ENCODE measurements around the gene VTI1A.
"Not testable (repeated sequence)": the region's sequence is repeated elsewhere in the genome, so short reads cannot be mapped to it uniquely, and the experiment has no call there.

The VTI1A gene

GRCh38 chr10:112835944-112836451, 389.0 kb downstream of the VTI1A start:
- DNase-seq (ENCODE audit: low spot score): no peak

GRCh38 chr10:112838784-112839481, 391.9 kb downstream of the VTI1A start:
- DNase-seq (ENCODE audit: low spot score): no peak

GRCh38 chr10:112839928-112840654, 393.1 kb downstream of the VTI1A start:
- DNase-seq (ENCODE audit: low spot score): no peak

DNA sequence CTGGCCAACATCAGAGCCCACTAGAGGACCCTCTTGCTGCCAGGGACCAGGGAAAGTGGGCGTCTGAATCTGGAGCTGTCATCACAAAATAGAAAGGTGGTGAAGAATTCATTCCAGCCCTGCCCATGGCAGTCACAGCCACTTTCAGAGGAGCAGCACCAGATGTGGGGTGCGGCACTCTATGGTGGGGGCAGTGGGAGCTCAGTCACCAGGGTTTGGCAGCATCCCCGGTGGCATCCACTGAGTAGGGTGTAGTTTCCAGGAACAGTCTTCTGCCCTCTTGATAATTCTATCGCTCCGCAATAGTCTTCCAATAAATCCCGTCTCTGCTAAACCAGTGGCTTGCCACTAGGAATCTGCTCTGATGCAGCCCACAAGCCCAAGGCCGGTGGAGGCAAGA, 394.5 kb downstream of the VTI1A start:
- DNase-seq (ENCODE audit: low spot score): no peak

DNA sequence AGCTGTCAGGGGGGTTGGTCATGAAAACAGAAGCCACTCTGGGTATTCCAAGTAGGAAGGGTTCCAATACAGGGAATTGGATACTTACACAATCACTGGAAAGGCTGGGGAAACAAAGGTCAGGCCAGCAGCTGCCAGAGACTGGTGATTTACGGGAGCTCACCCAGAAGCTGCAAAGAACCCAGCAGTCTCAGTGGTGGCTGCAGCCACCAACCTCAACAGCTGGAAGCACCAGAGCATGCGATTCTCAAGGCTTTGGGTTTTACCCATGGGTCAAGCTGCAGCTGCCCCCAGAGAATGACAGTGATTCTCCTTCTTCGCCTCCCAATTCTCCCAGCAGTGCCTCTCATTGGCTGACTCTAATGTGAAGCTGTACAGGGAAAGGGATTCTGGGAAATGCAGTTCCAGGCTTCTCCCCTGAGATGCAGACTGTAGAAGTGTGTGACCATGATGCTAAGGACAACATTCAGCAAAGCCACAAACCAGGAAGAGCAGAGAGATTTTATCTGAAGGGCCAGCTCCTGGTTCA, 395.9 kb downstream of the VTI1A start:
- DNase-seq (ENCODE audit: low spot score): peak; percentile 50

- DNase-seq (ENCODE audit: low spot score): no peak
Observed at GRCh38 chr10:112843623-112844022, 396.6 kb downstream of the VTI1A start.

DNA sequence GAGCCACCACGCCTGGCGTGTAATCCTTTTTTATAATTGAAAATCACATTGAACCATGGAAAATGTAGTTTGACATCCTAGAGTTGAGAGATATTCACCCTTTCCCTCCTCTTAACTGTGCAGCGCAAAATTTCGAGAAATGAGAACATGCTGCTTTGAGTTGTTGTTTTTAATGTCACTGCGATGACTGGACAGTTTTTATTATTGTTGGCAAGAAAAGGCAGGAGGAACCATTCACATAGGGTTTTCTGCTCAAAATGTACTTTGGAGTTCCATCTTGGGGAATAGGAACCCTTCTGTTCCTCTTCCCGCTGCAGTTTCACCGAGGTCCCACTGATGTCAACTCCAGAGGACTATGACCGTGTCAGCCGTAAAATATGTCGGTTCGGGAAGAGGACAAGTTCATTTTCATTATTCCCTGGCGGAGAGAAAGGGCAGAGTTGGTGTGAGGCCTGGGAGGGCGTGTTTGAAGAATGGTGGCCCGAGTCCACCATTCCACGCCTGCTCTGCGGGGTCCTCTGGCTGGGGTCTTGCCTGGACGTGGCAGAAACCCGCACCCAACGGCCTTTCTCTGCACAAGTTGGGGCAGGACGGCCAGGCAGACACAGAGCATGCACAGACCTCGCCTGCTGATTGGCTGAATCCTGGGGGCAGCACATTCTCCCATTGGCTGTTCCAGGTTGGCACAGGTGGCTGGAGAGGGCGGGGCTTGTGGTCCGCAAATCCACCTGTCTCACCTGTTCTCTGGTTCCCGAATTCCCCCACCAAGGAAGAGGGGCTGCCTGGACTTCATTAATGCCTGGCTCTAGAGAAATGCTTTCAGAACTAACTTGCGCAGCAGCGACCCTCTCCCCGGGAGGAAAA, 397.9 kb downstream of the VTI1A start:
- no peak for DNase-seq (ENCODE audit: low spot score)

DNA sequence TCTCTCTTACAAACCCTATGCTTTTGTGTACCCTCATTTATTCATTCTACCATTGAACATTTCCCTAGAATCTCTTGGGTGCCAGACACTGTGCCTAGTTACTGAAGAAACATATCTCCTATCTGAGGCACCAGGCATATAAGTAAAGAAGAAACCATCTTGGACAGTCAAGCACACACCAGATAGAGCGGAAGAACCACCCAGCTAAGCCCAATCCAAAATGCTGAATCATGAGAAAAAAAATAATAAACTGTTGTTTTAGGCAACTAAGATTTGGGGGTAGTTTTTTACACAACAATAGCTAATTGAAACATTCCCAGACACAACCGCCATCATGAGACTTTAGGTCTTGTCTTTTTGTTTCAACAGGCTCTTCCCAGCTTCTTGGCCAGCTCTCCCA, 400.8 kb downstream of the VTI1A start:
- no peak for DNase-seq (ENCODE audit: low spot score)

- no peak for DNase-seq (ENCODE audit: low spot score)
Observed at GRCh38 chr10:112848228-112848627, 401.2 kb downstream of the VTI1A start.

GRCh38 chr10:112848868-112849430, 401.9 kb downstream of the VTI1A start:
- DNase-seq (ENCODE audit: low spot score): no peak

GRCh38 chr10:112849546-112849945, 402.5 kb downstream of the VTI1A start:
- no peak for DNase-seq (ENCODE audit: low spot score)

GRCh38 chr10:112851181-112851580, 404.2 kb downstream of the VTI1A start:
- DNase-seq (ENCODE audit: low spot score): no peak

- DNase-seq (ENCODE audit: low spot score): no peak
Observed at GRCh38 chr10:112851588-112852211, 404.7 kb downstream of the VTI1A start.

- DNase-seq (ENCODE audit: low spot score): no peak
Observed at GRCh38 chr10:112852306-112852705, 405.3 kb downstream of the VTI1A start.

DNA sequence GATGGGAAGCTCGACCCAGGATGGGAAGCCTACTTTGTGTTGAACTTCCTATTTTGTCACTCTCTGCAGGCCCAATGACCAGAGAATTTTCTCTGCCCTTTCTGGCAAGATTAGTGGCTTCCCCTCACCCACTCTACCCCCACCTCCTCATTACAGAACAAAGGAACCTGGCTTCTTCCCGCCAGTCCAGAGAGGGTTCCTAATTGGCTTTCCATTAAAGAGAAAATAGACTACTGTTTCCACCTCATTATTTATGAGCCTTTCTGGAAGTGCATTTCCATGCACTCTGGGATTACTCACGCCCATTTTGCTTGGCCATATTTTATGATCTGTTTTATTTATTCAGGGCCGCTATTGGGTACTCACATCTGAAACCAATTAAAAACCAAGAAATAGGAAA, 408.1 kb downstream of the VTI1A start:
- DNase-seq (ENCODE audit: low spot score): no peak

DNA sequence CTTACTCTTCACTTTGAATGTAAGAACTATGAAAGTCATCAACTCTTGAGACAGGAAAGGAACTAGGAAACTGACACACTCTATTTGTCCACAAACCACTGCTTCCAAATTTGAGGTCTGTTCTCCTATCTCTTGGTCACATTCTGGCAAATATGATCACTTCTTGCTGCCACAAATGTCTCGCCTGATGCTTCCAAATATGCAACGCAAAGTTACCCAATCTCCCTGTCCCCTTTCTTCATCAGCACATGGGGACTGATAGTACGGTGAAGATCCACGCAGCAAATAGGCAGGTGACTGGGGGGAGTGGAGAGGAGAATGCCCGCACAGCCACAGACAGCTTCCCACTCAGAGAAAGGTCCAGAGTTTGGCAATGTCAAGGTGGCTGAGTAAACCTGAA, 410.5 kb downstream of the VTI1A start:
- no peak for DNase-seq (ENCODE audit: low spot score)

DNA sequence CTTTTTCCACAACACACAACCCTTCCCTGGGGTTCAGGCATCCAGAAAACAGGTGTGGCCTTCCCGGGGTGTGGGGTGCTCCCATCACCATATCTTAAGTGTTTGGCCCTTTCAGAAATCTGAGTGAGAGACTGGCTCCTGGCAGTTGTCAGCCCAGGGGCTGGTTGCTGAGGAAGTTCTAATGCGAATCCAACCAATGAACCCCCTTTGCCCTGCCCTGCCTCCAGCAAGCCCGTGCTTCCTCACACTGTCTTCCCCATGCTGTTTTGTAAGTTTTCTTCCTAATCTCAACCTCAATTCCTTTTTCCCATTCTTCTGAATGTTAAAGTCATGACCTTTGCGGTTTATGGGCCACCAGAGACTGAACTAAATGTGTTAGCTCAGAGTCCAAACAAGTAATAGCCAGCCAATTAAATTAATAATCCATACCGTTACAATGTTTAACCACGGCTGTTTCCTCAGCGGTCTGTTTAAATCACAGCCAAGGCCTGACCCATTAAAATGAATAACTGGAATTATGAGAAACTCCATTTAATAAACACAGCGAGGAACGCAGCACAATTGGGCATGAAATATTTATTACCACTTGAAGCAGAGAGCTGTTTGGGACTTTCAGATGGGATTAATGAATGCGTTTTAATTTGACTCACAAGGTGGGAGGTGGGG, 412.1 kb downstream of the VTI1A start:
- DNase-seq (ENCODE audit: low spot score): no peak

GRCh38 chr10:112859793-112860192, 412.8 kb downstream of the VTI1A start:
- DNase-seq (ENCODE audit: low spot score): no peak

GRCh38 chr10:112863461-112863860, 416.4 kb downstream of the VTI1A start:
- DNase-seq (ENCODE audit: low spot score): not testable (repeated sequence)
